ENCODE measurements around the gene CNGB1.

CNGB1 gene

DNA sequence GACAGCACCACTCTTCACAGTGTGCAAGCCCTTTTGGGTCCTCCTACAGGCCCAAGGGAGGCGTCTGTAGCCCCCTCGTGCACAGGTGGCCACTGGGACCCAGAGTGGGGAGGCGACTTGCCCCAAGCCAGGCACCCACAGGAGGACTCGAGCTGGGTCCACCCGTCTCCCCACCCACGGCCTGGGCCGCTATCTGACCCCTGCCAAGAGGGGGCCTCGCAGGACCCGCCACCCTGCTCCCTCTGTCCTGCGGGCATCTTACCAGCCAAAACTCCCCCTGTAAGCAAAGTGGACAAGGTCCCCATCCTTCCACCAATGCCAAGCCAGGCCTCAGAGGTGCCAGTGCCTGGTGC is 31.1 kb downstream of the CNGB1 start:
- no peak overlapping the region for H3K4me3 ChIP-seq (ENCODE audit: low read depth, low read length)
- DNase-seq (ENCODE audit: low read depth, low spot score) = no peak
- TF ChIP-seq, protein P1, sequence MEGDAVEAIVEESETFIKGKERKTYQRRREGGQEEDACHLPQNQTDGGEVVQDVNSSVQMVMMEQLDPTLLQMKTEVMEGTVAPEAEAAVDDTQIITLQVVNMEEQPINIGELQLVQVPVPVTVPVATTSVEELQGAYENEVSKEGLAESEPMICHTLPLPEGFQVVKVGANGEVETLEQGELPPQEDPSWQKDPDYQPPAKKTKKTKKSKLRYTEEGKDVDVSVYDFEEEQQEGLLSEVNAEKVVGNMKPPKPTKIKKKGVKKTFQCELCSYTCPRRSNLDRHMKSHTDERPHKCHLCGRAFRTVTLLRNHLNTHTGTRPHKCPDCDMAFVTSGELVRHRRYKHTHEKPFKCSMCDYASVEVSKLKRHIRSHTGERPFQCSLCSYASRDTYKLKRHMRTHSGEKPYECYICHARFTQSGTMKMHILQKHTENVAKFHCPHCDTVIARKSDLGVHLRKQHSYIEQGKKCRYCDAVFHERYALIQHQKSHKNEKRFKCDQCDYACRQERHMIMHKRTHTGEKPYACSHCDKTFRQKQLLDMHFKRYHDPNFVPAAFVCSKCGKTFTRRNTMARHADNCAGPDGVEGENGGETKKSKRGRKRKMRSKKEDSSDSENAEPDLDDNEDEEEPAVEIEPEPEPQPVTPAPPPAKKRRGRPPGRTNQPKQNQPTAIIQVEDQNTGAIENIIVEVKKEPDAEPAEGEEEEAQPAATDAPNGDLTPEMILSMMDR (IDR thresholded peaks at IDR 0.05; ENCODE audit: low read depth, low read length) = no peak
- in situ Hi-C loops (cut with HindIII; ENCODE audit: low sequenced_read_pairs) = no loop called here

DNA sequence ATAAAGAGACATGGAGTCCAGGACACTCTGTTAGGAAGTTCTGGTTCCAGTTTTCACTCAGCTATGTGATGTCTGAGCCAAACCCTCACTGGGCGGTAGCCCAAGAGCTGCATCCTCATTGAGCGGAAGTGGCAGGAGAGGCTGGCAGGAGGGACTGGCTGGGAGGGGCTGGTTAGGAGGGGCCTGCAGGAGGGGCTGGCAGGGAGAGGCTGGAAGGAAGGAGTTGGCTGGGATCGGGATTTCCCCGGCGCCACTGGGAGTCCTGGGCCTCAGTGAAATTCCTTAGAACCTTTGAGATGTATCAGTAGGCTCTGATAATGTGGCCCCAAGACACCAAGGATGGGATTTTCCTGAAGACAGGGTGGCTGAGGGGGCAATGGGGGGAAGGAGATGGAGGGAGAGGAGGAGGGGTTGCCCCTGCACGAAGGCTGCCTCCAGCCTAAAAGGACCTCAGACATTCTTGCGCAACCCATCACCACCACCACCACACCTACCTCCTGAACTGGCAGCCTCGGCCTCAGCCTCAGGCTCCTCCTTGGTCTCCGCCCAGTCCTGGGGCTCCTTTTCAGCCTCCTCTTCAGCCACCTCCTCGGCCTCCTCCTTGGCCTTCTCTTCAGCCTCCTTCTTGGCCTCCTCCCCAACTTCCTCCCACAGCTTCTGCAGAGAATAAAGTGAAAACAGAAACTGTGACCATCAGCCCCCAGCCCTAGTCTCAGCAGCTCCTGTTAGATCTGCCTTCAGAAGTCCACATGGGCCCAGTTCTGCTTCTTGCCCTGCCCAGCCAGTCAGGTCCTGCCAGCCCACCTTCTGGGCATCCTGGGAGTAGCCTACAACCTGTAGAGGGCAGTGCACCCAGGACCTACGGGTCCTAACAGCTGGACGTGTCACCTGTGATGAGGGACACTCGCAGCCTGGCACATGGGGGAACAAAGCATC is 31.7 kb downstream of the CNGB1 start:
- in situ Hi-C loops (cut with HindIII; ENCODE audit: low sequenced_read_pairs) = no loop called here
- peak; percentile 57 for DNase-seq (ENCODE audit: low read depth, low spot score)
- H3K4me3 ChIP-seq (ENCODE audit: low read depth, low read length) = no peak overlapping the region
- TF ChIP-seq, protein P1 (IDR thresholded peaks at IDR 0.05; ENCODE audit: low read depth, low read length) = peak; percentile 32

DNA sequence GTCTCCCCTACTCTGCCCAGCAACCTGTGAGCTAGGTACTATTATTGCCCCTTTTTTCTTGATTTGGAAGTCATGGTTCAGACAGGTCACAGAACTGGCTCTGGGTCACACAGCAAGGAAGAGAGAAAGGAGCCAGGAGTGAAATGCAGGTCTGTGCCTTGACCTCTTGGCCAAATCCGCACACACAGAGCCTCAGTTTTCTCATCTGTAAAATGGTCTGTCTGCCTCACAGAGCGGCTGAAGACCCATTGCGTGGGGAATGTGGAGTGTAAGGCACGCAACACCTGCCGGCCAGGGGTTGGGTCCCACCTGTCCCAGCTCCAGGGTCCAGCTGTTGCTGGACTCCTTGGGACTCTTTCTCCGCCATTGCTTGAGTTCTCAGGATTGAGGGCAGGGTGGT is 32.4 kb downstream of the CNGB1 start:
- no peak for DNase-seq (ENCODE audit: low read depth, low spot score)
- no peak overlapping the region for H3K4me3 ChIP-seq (ENCODE audit: low read depth, low read length)
- in situ Hi-C loops (cut with HindIII; ENCODE audit: low sequenced_read_pairs) = no loop called here
- TF ChIP-seq, protein P1 (IDR thresholded peaks at IDR 0.05; ENCODE audit: low read depth, low read length) = no peak

DNA sequence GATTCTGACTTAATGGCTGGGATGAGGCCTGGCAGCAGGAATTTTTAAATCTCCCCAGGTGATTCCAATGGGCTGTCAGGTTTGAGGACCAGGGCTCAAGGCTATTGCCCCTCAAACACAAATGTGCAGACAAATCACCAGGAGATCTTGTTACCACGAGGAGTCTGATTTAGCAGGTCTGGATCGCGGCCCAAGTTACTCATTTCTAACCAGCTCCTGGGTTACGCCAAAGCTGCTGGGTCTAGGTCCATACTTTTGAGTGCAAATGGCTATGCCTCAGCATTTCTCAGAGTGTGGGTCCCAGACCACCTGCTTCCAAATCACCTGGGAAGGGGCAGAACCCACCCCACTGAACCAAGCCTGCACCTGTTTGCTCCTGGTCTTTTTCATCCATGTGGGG is 33.1 kb downstream of the CNGB1 start:
- no peak overlapping the region for H3K4me3 ChIP-seq (ENCODE audit: low read depth, low read length)
- DNase-seq (ENCODE audit: low read depth, low spot score) = no peak
- in situ Hi-C loops (cut with HindIII; ENCODE audit: low sequenced_read_pairs) = no loop called here
- TF ChIP-seq, protein P1 (IDR thresholded peaks at IDR 0.05; ENCODE audit: low read depth, low read length) = no peak

DNA sequence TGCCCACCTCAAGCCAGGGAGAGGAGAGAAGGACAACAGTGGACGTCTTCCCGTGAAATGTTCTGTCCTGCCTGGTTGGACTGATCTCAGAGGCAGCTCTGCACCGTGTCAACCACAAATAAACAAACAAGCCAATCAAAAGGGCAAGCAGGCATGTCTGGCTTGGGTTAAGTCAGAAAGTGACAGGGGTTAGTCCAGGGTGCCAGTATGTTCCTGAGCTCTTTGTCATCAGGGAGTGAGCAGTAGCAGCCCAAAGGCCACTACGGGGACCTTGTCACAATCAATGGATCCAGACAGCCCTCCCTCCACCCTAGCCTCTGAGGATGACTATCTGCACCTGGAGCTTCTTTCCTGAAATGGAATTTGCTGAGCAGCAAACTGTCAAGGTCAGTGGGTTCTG is 35.0 kb downstream of the CNGB1 start:
- TF ChIP-seq, protein P1 (IDR thresholded peaks at IDR 0.05; ENCODE audit: low read depth, low read length) = no peak
- in situ Hi-C loops (cut with HindIII; ENCODE audit: low sequenced_read_pairs) = no loop called here
- H3K4me3 ChIP-seq (ENCODE audit: low read depth, low read length) = no peak overlapping the region
- no peak for DNase-seq (ENCODE audit: low read depth, low spot score)

DNA sequence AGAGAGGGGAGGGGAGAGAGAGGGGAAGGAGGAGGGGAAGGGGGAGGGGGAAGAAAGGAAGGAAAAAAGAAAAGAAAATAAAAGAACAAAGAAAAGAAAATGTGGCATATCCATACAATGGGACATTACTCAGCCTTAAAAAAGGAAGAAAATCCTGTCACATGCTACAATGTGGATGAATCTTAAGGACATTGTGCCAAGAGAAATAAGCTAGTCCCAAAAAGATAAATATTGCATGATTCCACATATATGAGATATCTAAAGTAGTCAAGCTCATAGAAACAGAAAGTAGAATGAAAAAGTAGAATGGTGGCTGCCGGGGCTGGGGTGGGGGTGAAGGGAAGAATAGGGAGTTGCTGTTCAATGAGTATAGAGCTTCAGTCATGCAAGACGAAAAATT is 40.4 kb downstream of the CNGB1 start:
- DNase-seq (ENCODE audit: low read depth, low spot score) = no peak
- in situ Hi-C loops (cut with HindIII; ENCODE audit: low sequenced_read_pairs) = no loop called here
- TF ChIP-seq, protein P1 (IDR thresholded peaks at IDR 0.05; ENCODE audit: low read depth, low read length) = no peak
- H3K4me3 ChIP-seq (ENCODE audit: low read depth, low read length) = no peak overlapping the region
